ENCODE measurements around the gene CHGA. TPM values are rescaled to one million over a fixed set of nuclear protein-coding genes. Genes with fewer than 3 reads are reported as not detected.

The CHGA gene
- total RNA-seq, 1 donor from 2014 or later = 0.67 TPM

DNA sequence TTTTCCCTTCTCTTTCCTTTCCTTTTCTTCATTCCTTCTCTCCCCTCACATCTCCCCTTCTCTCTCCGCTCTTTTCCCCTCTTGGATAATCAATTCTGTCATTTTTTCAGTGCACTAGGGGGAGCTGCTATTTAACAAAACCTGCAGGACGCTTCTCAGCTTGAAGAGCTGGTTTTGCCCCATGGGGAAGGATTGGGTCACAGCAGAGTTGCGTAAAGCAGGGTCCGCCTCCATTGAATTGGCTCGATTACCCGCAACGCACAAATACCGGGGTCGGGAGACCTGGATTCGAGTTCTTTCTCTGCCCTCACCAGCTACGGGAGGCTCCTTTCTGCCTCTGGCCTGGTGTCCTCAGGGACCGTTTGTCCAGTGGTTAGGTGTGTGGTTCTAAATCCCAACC, 42.1 kb upstream of the CHGA start:
- H3K27me3 Mint-ChIP-seq (ENCODE audit: unreplicated experiment) = peaks cover 1% of the 10 kb centered on the region
- no peak overlapping the region for H3K4me3 Mint-ChIP-seq (ENCODE audit: unreplicated experiment)
- H3K36me3 Mint-ChIP-seq (ENCODE audit: low read depth, unreplicated experiment) = no peaks in the 10 kb centered on the region
- peaks cover 12% of the 10 kb centered on the region for H3K4me1 Mint-ChIP-seq (ENCODE audit: unreplicated experiment)
- H3K9me3 Mint-ChIP-seq (ENCODE audit: unreplicated experiment) = no peaks in the 10 kb centered on the region
- TF ChIP-seq, protein P1, sequence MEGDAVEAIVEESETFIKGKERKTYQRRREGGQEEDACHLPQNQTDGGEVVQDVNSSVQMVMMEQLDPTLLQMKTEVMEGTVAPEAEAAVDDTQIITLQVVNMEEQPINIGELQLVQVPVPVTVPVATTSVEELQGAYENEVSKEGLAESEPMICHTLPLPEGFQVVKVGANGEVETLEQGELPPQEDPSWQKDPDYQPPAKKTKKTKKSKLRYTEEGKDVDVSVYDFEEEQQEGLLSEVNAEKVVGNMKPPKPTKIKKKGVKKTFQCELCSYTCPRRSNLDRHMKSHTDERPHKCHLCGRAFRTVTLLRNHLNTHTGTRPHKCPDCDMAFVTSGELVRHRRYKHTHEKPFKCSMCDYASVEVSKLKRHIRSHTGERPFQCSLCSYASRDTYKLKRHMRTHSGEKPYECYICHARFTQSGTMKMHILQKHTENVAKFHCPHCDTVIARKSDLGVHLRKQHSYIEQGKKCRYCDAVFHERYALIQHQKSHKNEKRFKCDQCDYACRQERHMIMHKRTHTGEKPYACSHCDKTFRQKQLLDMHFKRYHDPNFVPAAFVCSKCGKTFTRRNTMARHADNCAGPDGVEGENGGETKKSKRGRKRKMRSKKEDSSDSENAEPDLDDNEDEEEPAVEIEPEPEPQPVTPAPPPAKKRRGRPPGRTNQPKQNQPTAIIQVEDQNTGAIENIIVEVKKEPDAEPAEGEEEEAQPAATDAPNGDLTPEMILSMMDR (IDR thresholded peaks at IDR 0.05; ENCODE audit: unreplicated experiment) = no peak
- no peak overlapping the region for H3K27ac Mint-ChIP-seq (ENCODE audit: unreplicated experiment)
- no peak for DNase-seq (ENCODE audit: low spot score)

DNA sequence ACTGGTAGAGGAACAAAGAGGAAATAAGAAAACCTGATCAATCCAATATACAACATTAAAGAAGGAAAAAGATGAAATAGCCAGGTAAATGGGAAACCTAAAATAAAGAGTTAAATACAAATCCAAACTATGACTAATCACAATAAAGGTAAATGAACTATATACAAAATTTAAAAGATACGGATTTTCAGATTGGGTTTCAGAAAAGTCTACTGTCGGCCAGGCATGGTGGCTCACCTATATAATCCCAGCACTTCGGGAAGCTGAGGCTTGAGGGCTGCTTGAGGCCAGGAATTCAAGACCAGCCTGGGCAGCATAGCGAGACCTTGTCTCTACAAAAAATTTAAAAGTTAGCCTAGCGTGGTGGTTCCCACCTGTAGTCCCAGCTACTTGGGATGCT, 39.9 kb upstream of the CHGA start:
- H3K4me3 Mint-ChIP-seq (ENCODE audit: unreplicated experiment) = no peak overlapping the region
- TF ChIP-seq, protein P1 (IDR thresholded peaks at IDR 0.05; ENCODE audit: unreplicated experiment) = no peak
- H3K36me3 Mint-ChIP-seq (ENCODE audit: low read depth, unreplicated experiment) = no peaks in the 10 kb centered on the region
- no peak overlapping the region for H3K27ac Mint-ChIP-seq (ENCODE audit: unreplicated experiment)
- peaks cover 4% of the 10 kb centered on the region for H3K27me3 Mint-ChIP-seq (ENCODE audit: unreplicated experiment)
- no peak for DNase-seq (ENCODE audit: low spot score)
- H3K4me1 Mint-ChIP-seq (ENCODE audit: unreplicated experiment) = peaks cover 6% of the 10 kb centered on the region
- no peaks in the 10 kb centered on the region for H3K9me3 Mint-ChIP-seq (ENCODE audit: unreplicated experiment)

DNA sequence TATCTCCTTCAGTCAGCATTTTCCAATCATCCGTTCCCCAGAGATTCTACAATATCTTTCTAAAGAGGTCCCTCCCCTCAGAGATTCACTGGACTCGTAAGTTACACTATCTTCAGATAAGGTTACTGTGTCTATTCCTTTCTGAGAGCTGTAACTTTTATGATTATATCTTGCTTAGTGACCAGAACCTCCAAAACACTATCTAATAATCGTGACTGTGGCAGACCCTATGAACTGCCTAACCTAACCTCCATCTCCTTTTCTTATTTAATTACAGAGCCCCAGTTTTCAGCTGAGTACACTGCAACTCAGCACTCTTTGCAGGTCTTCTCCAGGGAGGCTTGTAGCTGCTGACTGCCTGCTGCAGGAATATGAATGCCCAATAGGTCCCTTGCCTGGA, 38.5 kb upstream of the CHGA start:
- peaks cover 7% of the 10 kb centered on the region for H3K27me3 Mint-ChIP-seq (ENCODE audit: unreplicated experiment)

DNA sequence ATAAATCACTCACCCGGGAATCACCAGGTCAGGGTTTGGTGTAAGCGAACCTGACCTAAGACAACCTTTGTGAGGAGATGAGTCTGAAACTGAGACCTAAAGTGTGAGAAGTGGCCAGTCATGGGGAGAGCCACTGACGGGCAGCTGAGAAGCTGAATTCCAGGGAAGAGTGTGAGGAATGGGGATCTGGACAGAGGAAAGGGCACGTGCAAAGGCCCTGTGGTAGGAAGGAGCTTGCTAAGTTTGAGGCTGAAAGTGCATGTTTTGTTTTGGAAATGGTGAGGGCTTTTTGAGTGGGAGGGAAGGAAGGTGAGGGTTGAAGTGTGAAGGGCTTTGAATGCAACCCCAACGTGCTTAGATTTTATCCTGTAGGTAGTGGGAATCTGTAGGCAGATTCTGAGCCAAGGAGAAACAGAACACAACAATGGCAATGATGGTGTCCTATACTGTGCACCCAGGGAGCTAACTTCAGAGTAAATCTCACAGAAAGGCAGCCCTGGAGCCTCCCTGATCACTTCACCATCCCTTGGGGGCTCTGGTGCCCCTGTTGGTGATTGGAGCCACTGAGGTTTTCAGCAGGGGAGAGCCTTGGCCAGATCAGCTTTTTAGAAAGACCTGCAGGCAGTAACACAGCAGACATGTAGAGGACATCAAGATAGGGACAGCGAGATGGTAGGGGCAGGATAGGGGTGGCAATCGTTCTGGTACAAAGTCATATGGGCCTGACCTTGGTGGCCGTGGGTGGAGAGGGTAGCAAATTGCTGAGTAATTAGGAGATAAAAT, 37.5 kb upstream of the CHGA start:
- no peaks in the 10 kb centered on the region for H3K4me1 Mint-ChIP-seq (ENCODE audit: unreplicated experiment)
- peaks cover 7% of the 10 kb centered on the region for H3K27me3 Mint-ChIP-seq (ENCODE audit: unreplicated experiment)
- H3K36me3 Mint-ChIP-seq (ENCODE audit: low read depth, unreplicated experiment) = no peaks in the 10 kb centered on the region
- no peak overlapping the region for H3K4me3 Mint-ChIP-seq (ENCODE audit: unreplicated experiment)
- H3K27ac Mint-ChIP-seq (ENCODE audit: unreplicated experiment) = no peak overlapping the region
- TF ChIP-seq, protein P1 (IDR thresholded peaks at IDR 0.05; ENCODE audit: unreplicated experiment) = no peak
- H3K9me3 Mint-ChIP-seq (ENCODE audit: unreplicated experiment) = no peaks in the 10 kb centered on the region
- DNase-seq (ENCODE audit: low spot score) = no peak

More for the DNA sequence above, 38.5 kb upstream of the CHGA start:
- no peak overlapping the region for H3K27ac Mint-ChIP-seq (ENCODE audit: unreplicated experiment)
- H3K9me3 Mint-ChIP-seq (ENCODE audit: unreplicated experiment) = no peaks in the 10 kb centered on the region
- DNase-seq (ENCODE audit: low spot score) = no peak
- TF ChIP-seq, protein P1 (IDR thresholded peaks at IDR 0.05; ENCODE audit: unreplicated experiment) = no peak
- peaks cover 1% of the 10 kb centered on the region for H3K4me1 Mint-ChIP-seq (ENCODE audit: unreplicated experiment)
- no peak overlapping the region for H3K4me3 Mint-ChIP-seq (ENCODE audit: unreplicated experiment)
- no peaks in the 10 kb centered on the region for H3K36me3 Mint-ChIP-seq (ENCODE audit: low read depth, unreplicated experiment)

DNA sequence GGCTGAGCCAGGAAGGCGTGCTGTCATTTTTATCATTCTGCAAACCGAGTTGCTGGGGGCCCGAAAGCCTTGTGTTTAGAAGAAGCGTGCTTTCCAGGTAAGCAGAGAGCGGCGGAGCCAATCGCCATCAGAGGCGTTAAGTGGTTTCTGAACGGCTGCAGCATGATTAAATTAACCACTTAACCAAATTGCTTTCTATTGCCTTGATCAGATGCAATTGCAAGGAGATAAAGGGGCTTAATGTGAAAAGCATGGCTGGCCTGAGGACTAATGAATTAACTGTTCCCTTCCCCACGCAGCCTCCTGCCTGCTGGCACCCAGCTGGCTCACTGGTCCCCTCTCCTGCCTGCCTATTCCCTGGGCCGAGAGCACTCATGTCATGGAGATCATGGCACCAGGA, 36.6 kb upstream of the CHGA start:
- TF ChIP-seq, protein P1 (IDR thresholded peaks at IDR 0.05; ENCODE audit: unreplicated experiment) = no peak
- Mint-ChIP-seq H3K36me3 (ENCODE audit: low read depth, unreplicated experiment) (no peaks in the 10 kb centered on the region), H3K9me3 (ENCODE audit: unreplicated experiment) (peaks cover 5% of the 10 kb centered on the region), H3K4me1 (ENCODE audit: unreplicated experiment) (no peaks in the 10 kb centered on the region), H3K27me3 (ENCODE audit: unreplicated experiment) (peaks cover 7% of the 10 kb centered on the region), H3K4me3 (ENCODE audit: unreplicated experiment) (no peak overlapping the region), H3K27ac (ENCODE audit: unreplicated experiment) (no peak overlapping the region)
- DNase-seq (ENCODE audit: low spot score) = no peak
